GM21737 (cell line): Measurements from ENCODE around the gene TLK1.

Source experiments
- ATAC-seq: cut with Tn5 transposase; IDR thresholded peaks from one replicate; pipeline ENCODE4 v1.9.1; 2021; ENCODE audit warnings: mild to moderate bottlenecking, moderate library complexity; ENCODE audit not compliant: unreplicated experiment

The TLK1 gene

GRCh38 chr2:171009386-171009785, 151.3 kb downstream of the TLK1 start:
- ATAC-seq: no peak

- ATAC-seq: no peak
Measured at GRCh38 chr2:171008550-171009205, 152.0 kb downstream of the TLK1 start.

GRCh38 chr2:171004833-171005232, 155.9 kb downstream of the TLK1 start:
- ATAC-seq: no peak

GRCh38 chr2:171004363-171004762, 156.3 kb downstream of the TLK1 start:
- no peak for ATAC-seq

GRCh38 chr2:170999654-171000053, 161.0 kb downstream of the TLK1 start:
- ATAC-seq: no peak

GRCh38 chr2:170997893-170998597, 162.6 kb downstream of the TLK1 start:
- ATAC-seq: no peak

- ATAC-seq: no peak
Measured at GRCh38 chr2:170996316-170996715, 164.4 kb downstream of the TLK1 start.

GRCh38 chr2:170991398-170992182, 169.1 kb downstream of the TLK1 start:
- no peak for ATAC-seq

GRCh38 chr2:170986566-170987258, 174.0 kb downstream of the TLK1 start:
- no peak for ATAC-seq

GRCh38 chr2:170985407-170985806, 175.3 kb downstream of the TLK1 start:
- no peak for ATAC-seq

- ATAC-seq: no peak
Measured at GRCh38 chr2:170984079-170984478, 176.6 kb downstream of the TLK1 start.

GRCh38 chr2:170975943-170976270, 184.8 kb downstream of the TLK1 start:
- no peak for ATAC-seq

- ATAC-seq: no peak
Measured at GRCh38 chr2:170975127-170975942, 185.4 kb downstream of the TLK1 start.

GRCh38 chr2:170974304-170974993, 186.2 kb downstream of the TLK1 start:
- no peak for ATAC-seq

GRCh38 chr2:170973492-170974303, 187.0 kb downstream of the TLK1 start:
- peak; percentile 97 for ATAC-seq

- no peak for ATAC-seq
Measured at GRCh38 chr2:170973225-170973491, 187.5 kb downstream of the TLK1 start.

GRCh38 chr2:170972296-170973224, 188.1 kb downstream of the TLK1 start:
- no peak for ATAC-seq

GRCh38 chr2:170971071-170971470, 189.6 kb downstream of the TLK1 start:
- ATAC-seq: no peak
